ENCODE data around the gene RPL13. TPM values are rescaled to one million over a fixed set of nuclear protein-coding genes. Genes with fewer than 3 reads are reported as not detected.

RPL13 gene
- total and polyA plus RNA-seq, 2 of the 13 experiments (the other 11 are each of a cell fraction or from before 2014, with no cell fraction given), result 2,988 to 4,411 TPM

- TF ChIP-seq AKNA (CRISPR knock-in tag; IDR thresholded peaks at IDR 0.05; ENCODE audit: borderline replicate concordance) (no peak), MBNL3 (CRISPR knock-in tag; conservative IDR thresholded peaks at IDR 0.05) (no peak), MYNN (CRISPR knock-in tag; IDR thresholded peaks at IDR 0.05; ENCODE audit: low read depth) (0 out of 2 replicates have a peak, but pooled peaks have one; percentile 70), TAF1 (CRISPR knock-in tag; IDR thresholded peaks at IDR 0.05) (no peak), ELF3 (CRISPR knock-in tag; IDR thresholded peaks at IDR 0.05) (no peak; the same call in 1 of the 2 replicates), SYNCRIP (IDR thresholded peaks at IDR 0.05; ENCODE audit: insufficient read depth, low read depth, low read length) (no peak), ZNF615 (CRISPR knock-in tag; IDR thresholded peaks at IDR 0.05; ENCODE audit: borderline replicate concordance) (no peak), ZBTB37 (CRISPR knock-in tag; IDR thresholded peaks at IDR 0.05) (no peak), STAG1 (CRISPR knock-in tag; IDR thresholded peaks at IDR 0.05) (peak; percentile 58), PCBP1 (IDR thresholded peaks at IDR 0.05; ENCODE audit: borderline replicate concordance, low read depth, low read length) (no peak), ZBTB7B (CRISPR knock-in tag; IDR thresholded peaks at IDR 0.05) (peak; percentile 56)
- TF ChIP-seq, protein P1, sequence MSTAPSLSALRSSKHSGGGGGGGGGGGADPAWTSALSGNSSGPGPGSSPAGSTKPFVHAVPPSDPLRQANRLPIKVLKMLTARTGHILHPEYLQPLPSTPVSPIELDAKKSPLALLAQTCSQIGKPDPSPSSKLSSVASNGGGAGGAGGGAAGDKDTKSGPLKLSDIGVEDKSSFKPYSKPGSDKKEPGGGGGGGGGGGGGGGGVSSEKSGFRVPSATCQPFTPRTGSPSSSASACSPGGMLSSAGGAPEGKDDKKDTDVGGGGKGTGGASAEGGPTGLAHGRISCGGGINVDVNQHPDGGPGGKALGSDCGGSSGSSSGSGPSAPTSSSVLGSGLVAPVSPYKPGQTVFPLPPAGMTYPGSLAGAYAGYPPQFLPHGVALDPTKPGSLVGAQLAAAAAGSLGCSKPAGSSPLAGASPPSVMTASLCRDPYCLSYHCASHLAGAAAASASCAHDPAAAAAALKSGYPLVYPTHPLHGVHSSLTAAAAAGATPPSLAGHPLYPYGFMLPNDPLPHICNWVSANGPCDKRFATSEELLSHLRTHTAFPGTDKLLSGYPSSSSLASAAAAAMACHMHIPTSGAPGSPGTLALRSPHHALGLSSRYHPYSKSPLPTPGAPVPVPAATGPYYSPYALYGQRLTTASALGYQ (CRISPR knock-in tag; IDR thresholded peaks at IDR 0.05), result no peak
- TF ChIP-seq, protein P2, sequence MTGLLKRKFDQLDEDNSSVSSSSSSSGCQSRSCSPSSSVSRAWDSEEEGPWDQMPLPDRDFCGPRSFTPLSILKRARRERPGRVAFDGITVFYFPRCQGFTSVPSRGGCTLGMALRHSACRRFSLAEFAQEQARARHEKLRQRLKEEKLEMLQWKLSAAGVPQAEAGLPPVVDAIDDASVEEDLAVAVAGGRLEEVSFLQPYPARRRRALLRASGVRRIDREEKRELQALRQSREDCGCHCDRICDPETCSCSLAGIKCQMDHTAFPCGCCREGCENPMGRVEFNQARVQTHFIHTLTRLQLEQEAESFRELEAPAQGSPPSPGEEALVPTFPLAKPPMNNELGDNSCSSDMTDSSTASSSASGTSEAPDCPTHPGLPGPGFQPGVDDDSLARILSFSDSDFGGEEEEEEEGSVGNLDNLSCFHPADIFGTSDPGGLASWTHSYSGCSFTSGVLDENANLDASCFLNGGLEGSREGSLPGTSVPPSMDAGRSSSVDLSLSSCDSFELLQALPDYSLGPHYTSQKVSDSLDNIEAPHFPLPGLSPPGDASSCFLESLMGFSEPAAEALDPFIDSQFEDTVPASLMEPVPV (CRISPR knock-in tag; IDR thresholded peaks at IDR 0.05), result no peak; the same call in 1 of the 2 replicates
- TF ChIP-seq, protein P3, sequence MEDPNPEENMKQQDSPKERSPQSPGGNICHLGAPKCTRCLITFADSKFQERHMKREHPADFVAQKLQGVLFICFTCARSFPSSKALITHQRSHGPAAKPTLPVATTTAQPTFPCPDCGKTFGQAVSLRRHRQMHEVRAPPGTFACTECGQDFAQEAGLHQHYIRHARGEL (CRISPR knock-in tag; IDR thresholded peaks at IDR 0.05), result no peak
- TF ChIP-seq, protein P4, sequence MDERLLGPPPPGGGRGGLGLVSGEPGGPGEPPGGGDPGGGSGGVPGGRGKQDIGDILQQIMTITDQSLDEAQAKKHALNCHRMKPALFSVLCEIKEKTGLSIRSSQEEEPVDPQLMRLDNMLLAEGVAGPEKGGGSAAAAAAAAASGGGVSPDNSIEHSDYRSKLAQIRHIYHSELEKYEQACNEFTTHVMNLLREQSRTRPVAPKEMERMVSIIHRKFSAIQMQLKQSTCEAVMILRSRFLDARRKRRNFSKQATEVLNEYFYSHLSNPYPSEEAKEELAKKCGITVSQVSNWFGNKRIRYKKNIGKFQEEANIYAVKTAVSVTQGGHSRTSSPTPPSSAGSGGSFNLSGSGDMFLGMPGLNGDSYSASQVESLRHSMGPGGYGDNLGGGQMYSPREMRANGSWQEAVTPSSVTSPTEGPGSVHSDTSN (CRISPR knock-in tag; IDR thresholded peaks at IDR 0.05), result no peak
Observed at GRCh38 chr16:89565506-89566372, 5.3 kb downstream of the RPL13 start (continued).
